ENCODE data around the gene KLRK1.
"Not testable (repeated sequence)": the region's sequence is repeated elsewhere in the genome, so short reads cannot be mapped to it uniquely, and the experiment has no call there.

Gene KLRK1

DNA sequence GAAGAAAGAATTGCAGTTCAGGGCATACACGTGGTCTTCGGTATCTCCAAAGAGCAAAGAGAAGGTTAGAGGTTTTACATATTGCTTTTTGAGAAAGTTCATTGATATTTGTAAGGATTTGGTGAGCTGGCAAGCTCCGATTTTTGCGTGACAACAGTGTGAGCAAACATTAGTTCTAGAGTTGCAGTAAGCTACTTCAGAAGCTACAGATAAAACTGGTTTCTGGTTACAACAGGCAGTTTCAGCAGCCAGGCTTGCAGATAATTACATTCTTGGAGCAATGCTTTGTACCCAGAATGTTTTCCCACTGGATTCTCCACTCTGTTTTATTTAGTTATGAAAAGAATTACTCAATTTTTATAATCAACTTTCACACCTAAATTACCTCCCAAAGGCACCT, 28.2 kb downstream of the KLRK1 start:
- peak overlapping the region; percentile 83; the same call in 1 of the 2 replicates for H3K27ac ChIP-seq (ENCODE audit: low read depth, low read length)

DNA sequence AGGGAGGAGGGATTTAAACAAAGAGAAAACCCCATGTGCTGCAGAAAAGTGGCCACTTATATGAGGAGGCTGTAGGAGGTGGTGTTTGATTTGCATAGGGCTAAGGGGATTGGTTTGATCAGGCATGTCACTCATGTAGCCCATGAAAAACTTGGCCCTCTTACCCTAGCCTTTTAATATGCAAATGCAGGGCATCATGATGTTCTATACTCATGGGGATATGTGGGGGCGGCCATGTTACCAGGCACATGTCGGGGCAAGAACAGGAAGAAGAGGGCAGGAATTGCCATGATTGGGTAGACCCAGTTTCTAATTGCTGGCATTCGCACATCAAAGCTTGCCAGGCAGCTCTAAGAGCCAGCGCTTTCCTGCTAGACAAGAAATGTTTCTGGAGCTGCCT, 28.8 kb downstream of the KLRK1 start:
- WGBS = 74% methylated on average over 4 of the region's 4 CpGs
- no peaks in the 10 kb centered on the region for H3K36me3 ChIP-seq (ENCODE audit: insufficient read depth, low read length)
- peak overlapping the region; percentile 58 for H3K9ac ChIP-seq (ENCODE audit: low read depth, low read length)
- peaks cover 49% of the 10 kb centered on the region for H3K4me1 ChIP-seq (ENCODE audit: insufficient read depth, low read length)
- H3K27ac ChIP-seq (ENCODE audit: low read depth, low read length) = peak overlapping the region; percentile 83
- no peak overlapping the region for H3K4me3 ChIP-seq (ENCODE audit: low read length)
- H3K9me3 ChIP-seq (ENCODE audit: insufficient read depth, low read depth, low read length) = no peaks in the 10 kb centered on the region
- no peaks in the 10 kb centered on the region for H3K27me3 ChIP-seq (ENCODE audit: insufficient read depth, low read length)

More for the DNA sequence above, 28.2 kb downstream of the KLRK1 start:
- peak overlapping the region; percentile 58 for H3K9ac ChIP-seq (ENCODE audit: low read depth, low read length)
- H3K4me1 ChIP-seq (ENCODE audit: insufficient read depth, low read length) = peaks cover 54% of the 10 kb centered on the region
- 50% methylated on average over 4 of the region's 4 CpGs for WGBS
- H3K4me3 ChIP-seq (ENCODE audit: low read length) = no peak overlapping the region
- H3K9me3 ChIP-seq (ENCODE audit: insufficient read depth, low read depth, low read length) = no peaks in the 10 kb centered on the region
- no peaks in the 10 kb centered on the region for H3K27me3 ChIP-seq (ENCODE audit: insufficient read depth, low read length)
- no peaks in the 10 kb centered on the region for H3K36me3 ChIP-seq (ENCODE audit: insufficient read depth, low read length)

DNA sequence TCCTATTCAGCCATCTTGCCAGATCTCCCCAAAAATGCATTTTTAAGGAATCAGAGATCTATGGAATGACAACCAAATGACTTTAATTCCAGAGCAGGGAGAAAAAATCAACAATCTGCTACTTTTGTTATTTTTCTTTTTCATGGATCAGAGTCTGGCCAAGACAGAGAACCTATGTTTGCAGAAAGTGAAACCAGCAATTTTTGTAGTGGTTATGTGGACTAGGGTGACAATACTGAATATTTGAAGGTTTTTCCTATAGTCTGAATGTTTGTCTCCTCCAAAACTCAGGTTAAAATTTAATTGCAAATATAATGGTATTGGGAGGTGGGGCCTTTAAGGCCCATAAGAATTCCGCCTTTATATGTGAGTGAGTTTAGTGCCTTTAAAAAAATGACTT, 30.9 kb downstream of the KLRK1 start:
- WGBS = 100% methylated on average over 1 of the region's 1 CpG
- H3K27ac ChIP-seq (ENCODE audit: low read depth, low read length) = no peak overlapping the region
- H3K9me3 ChIP-seq (ENCODE audit: insufficient read depth, low read depth, low read length) = no peaks in the 10 kb centered on the region
- no peaks in the 10 kb centered on the region for H3K36me3 ChIP-seq (ENCODE audit: insufficient read depth, low read length)
- H3K27me3 ChIP-seq (ENCODE audit: insufficient read depth, low read length) = no peaks in the 10 kb centered on the region
- no peak overlapping the region for H3K9ac ChIP-seq (ENCODE audit: low read depth, low read length)
- peaks cover 38% of the 10 kb centered on the region for H3K4me1 ChIP-seq (ENCODE audit: insufficient read depth, low read length)
- H3K4me3 ChIP-seq (ENCODE audit: low read length) = no peak overlapping the region

DNA sequence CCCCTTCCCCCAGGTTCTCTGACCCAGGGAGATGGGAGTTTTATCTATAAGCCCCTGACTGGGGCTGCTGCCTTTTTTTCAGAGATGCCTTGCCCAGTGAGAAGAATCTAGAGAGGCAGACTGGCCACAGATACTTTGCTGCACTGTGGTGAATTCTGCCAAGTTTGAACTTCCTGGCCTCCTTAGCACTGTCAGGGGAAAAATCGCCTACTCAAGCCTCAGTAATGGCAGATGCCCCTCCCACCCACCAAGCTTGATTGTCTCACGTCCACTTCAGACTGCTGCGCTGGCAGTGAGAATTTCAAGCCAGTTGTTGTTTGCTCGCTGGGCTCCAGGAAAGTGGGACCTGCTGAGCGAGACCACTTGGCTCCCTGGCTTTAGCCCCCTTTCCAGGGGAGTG, 31.7 kb downstream of the KLRK1 start:
- Histone ChIP-seq H3K4me3 (ENCODE audit: low read length) (no peak overlapping the region), H3K27ac (ENCODE audit: low read depth, low read length) (no peak overlapping the region), H3K4me1 (ENCODE audit: insufficient read depth, low read length) (peaks cover 29% of the 10 kb centered on the region), H3K36me3 (ENCODE audit: insufficient read depth, low read length) (no peaks in the 10 kb centered on the region), H3K9me3 (ENCODE audit: insufficient read depth, low read depth, low read length) (no peaks in the 10 kb centered on the region), H3K9ac (ENCODE audit: low read depth, low read length) (no peak overlapping the region), H3K27me3 (ENCODE audit: insufficient read depth, low read length) (no peaks in the 10 kb centered on the region)
- 79% methylated on average over 5 of the region's 5 CpGs for WGBS

DNA sequence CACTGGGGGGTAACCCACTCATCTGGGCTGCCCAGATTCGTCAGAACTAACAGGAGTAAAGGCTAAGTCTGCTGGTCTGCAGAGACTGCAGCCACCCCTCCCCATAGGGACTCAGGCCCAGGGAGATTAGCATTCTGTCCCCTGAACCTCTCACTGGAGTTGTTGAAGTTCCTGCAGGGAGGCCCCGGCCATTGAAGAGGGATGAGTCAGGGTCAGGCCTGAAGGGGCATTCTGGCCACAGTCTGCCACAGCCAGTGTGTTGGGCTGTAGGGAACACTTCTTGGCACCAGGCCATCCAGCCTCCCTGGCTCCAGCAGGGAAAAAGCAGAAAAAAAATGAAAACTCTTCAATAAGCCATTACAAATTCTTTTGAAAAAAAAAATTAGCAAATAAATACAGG, 35.3 kb downstream of the KLRK1 start:
- Histone ChIP-seq H3K4me1 (ENCODE audit: insufficient read depth, low read length) (peaks cover 5% of the 10 kb centered on the region; the same call in 1 of the 2 replicates), H3K9ac (ENCODE audit: low read depth, low read length) (no peak overlapping the region), H3K4me3 (ENCODE audit: low read length) (no peak overlapping the region), H3K9me3 (ENCODE audit: insufficient read depth, low read depth, low read length) (0 out of 2 replicates have a peak, but pooled peaks cover 3% of the 10 kb centered on the region), H3K36me3 (ENCODE audit: insufficient read depth, low read length) (no peaks in the 10 kb centered on the region), H3K27me3 (ENCODE audit: insufficient read depth, low read length) (no peaks in the 10 kb centered on the region), H3K27ac (ENCODE audit: low read depth, low read length) (0 out of 2 replicates have a peak overlapping the region, but pooled peaks have one; percentile 30)
- 63% methylated on average over 2 of the region's 2 CpGs for WGBS

DNA sequence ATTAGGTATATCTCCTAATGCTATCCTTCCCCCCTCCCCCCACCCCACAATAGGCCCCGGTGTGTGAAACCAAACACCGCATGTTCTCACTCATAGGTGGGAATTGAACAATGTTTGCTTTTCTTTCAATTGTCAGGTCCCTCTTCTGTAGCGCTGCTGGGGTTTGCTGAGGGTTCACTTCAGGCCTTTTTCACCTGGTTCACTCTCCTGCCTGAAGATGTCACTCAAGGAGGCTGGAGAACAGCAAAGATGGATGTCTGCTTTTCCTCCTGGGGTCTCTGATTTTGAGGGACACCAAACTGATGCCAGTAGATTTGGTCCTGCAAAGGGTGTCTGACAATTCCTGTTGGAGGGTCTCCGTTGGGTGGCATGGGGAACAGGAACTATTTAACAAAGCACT, 35.8 kb downstream of the KLRK1 start:
- Histone ChIP-seq H3K9ac (ENCODE audit: low read depth, low read length) (no peak overlapping the region), H3K4me3 (ENCODE audit: low read length) (no peak overlapping the region), H3K9me3 (ENCODE audit: insufficient read depth, low read depth, low read length) (0 out of 2 replicates have a peak, but pooled peaks cover 3% of the 10 kb centered on the region), H3K36me3 (ENCODE audit: insufficient read depth, low read length) (no peaks in the 10 kb centered on the region), H3K27ac (ENCODE audit: low read depth, low read length) (0 out of 2 replicates have a peak overlapping the region, but pooled peaks have one; percentile 30), H3K27me3 (ENCODE audit: insufficient read depth, low read length) (no peaks in the 10 kb centered on the region), H3K4me1 (ENCODE audit: insufficient read depth, low read length) (peaks cover 5% of the 10 kb centered on the region; the same call in 1 of the 2 replicates)
- WGBS = 83% methylated on average over 4 of the region's 4 CpGs

DNA sequence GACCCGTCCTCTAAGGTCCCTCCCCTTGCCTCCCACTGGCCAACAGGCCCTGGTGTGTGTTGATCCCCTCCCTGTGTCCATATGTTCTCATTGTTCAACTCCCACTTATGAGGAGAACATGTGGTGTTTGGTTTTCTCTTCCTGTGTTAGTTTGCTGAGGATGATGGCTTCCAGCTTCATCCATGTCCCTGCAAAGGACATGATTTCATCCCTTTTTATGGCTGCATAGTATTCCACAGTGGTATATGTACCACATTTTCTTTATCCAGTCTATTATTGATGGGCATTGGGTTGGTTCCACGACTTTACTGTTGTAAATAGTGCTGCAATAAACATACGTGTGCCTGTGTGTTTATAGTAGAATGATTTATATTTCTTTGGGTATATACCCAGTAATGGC, 38.4 kb downstream of the KLRK1 start:
- H3K27me3 ChIP-seq (ENCODE audit: insufficient read depth, low read length); H3K9me3 ChIP-seq (ENCODE audit: insufficient read depth, low read depth, low read length); H3K4me1 ChIP-seq (ENCODE audit: insufficient read depth, low read length); H3K27ac ChIP-seq (ENCODE audit: low read depth, low read length); H3K9ac ChIP-seq (ENCODE audit: low read depth, low read length); H3K36me3 ChIP-seq (ENCODE audit: insufficient read depth, low read length); H3K4me3 ChIP-seq (ENCODE audit: low read length): not testable (repeated sequence)
- WGBS = 67% methylated on average over 3 of the region's 3 CpGs

DNA sequence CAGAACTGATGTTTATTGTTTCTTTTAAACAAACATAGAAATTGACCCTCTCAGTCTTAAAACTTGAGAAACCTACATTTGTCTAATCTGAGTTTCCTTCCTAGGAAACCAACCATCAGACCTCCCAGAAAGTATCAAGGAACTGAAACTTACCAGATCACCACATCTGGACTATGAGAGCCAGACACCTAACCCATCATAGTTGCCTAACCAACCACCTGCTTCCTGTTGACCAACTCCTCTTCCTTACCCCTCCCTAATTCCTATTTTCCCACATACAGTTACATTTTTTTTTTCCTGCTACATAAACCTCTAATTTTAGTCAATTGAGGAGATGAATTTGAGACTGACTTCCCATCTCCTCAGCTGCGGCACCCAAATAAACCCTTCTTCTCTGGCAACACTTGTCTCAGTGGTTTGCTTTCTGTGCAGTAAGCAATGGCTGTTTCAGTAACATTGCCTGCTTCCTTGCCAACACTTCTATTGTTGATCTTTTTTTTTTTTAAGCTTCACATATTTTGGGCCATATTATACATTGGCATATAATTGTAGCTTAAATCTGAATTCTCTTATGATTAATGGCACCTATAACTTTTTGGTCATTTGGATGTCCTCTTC, 47.8 kb downstream of the KLRK1 start:
- H3K9ac ChIP-seq (ENCODE audit: low read depth, low read length) = no peak overlapping the region
- 100% methylated on average over 1 of the region's 1 CpG for WGBS
- H3K36me3 ChIP-seq (ENCODE audit: insufficient read depth, low read length) = no peaks in the 10 kb centered on the region
- no peak overlapping the region for H3K27ac ChIP-seq (ENCODE audit: low read depth, low read length)
- H3K9me3 ChIP-seq (ENCODE audit: insufficient read depth, low read depth, low read length) = 0 out of 2 replicates have a peak, but pooled peaks cover 5% of the 10 kb centered on the region
- no peaks in the 10 kb centered on the region; the same call in 1 of the 2 replicates for H3K4me1 ChIP-seq (ENCODE audit: insufficient read depth, low read length)
- no peak overlapping the region for H3K4me3 ChIP-seq (ENCODE audit: low read length)
- H3K27me3 ChIP-seq (ENCODE audit: insufficient read depth, low read length) = no peaks in the 10 kb centered on the region

DNA sequence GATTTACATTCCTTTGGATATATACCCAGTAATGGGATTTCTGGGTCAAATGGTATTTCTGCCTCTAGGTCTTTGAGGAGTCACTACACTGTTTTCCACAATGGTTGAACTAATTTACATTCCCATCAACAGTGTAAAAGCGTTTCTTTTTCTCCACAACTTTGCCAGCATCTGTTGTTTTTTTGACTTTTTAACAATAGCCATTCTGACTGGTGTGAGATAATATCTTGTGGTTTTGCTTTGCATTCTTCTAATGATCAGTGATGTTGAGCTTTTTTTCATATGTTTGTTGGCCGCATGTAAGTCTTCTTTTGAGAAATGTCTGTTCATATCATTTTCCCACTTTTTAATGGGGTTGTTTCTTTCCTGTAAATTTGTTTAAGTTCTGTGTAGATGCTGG, 48.9 kb downstream of the KLRK1 start:
- H3K4me3 ChIP-seq (ENCODE audit: low read length); H3K27ac ChIP-seq (ENCODE audit: low read depth, low read length); H3K9me3 ChIP-seq (ENCODE audit: insufficient read depth, low read depth, low read length); H3K9ac ChIP-seq (ENCODE audit: low read depth, low read length); H3K36me3 ChIP-seq (ENCODE audit: insufficient read depth, low read length); H3K27me3 ChIP-seq (ENCODE audit: insufficient read depth, low read length); H3K4me1 ChIP-seq (ENCODE audit: insufficient read depth, low read length): not testable (repeated sequence)
- 100% methylated on average over 1 of the region's 2 CpGs for WGBS

DNA sequence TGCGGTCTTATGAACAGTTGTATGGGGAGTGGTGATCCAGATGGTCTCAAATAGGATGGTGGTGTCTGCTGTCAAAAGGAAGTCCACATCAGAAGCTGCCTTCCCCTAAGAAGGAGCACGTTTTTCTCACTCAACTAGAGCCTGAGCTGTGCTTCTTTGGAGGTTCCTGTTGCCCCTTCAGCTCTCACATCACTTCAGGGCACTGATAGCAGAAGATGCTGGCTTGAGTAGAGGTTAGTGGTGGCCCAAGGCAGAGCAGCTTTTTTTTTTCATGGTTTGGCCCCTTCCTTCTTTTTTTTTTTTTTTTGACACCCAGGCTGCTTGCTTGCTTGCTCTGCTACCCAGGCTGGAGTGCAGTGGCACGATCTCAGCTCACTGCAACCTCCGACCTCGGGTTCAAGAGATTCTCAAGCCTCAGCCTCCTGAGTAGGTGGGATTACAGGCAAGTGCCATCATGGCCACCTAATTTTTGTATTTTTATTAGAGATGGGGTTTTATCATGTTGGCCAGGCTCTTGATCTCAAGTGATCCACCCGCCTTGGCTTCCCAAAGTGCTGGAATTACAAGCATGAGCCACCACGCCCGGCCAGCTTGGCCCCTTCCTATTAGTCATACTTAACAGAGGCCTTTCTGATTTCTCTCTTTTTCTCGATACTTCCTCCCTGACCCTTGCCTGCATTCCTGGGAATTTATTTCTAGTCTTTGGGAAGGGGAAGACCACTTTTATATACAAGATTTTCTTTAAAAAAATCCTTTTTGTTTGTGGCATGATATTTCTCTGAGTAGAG, 50.6 kb downstream of the KLRK1 start:
- Histone ChIP-seq H3K9ac (ENCODE audit: low read depth, low read length) (no peak overlapping the region), H3K27me3 (ENCODE audit: insufficient read depth, low read length) (no peaks in the 10 kb centered on the region), H3K4me3 (ENCODE audit: low read length) (no peak overlapping the region), H3K36me3 (ENCODE audit: insufficient read depth, low read length) (no peaks in the 10 kb centered on the region), H3K4me1 (ENCODE audit: insufficient read depth, low read length) (no peaks in the 10 kb centered on the region; the same call in 1 of the 2 replicates), H3K9me3 (ENCODE audit: insufficient read depth, low read depth, low read length) (0 out of 2 replicates have a peak, but pooled peaks cover 5% of the 10 kb centered on the region), H3K27ac (ENCODE audit: low read depth, low read length) (no peak overlapping the region)
- WGBS = 75% methylated on average over 9 of the region's 9 CpGs

DNA sequence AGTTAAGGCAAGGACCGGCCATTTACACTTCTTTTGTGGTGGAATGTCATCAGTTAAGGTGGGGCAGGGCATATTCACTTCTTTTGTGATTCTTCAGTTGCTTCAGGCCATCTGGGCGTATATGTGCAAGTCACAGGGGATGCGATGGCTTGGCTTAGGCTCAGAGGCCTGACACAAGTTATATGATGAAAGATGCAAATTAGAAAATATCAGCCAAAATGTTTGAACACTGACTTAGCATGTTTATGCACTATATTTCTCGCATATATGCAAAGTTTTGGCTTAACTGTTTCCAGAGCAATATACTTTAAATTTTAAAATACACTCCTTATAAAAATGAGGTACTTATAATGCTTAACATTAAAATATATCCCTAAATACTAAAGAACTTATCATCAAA, 51.4 kb downstream of the KLRK1 start:
- not testable (repeated sequence) for H3K36me3 ChIP-seq (ENCODE audit: insufficient read depth, low read length); H3K9me3 ChIP-seq (ENCODE audit: insufficient read depth, low read depth, low read length); H3K27me3 ChIP-seq (ENCODE audit: insufficient read depth, low read length); H3K9ac ChIP-seq (ENCODE audit: low read depth, low read length); H3K4me1 ChIP-seq (ENCODE audit: insufficient read depth, low read length); H3K27ac ChIP-seq (ENCODE audit: low read depth, low read length); H3K4me3 ChIP-seq (ENCODE audit: low read length)
- 74% methylated on average over 3 of the region's 4 CpGs for WGBS

All from HUES64 (cell line).